Stimulated activated CD8-positive, alpha-beta memory T cell treated with anti-CD3 and anti-CD28 coated beads, Interleukin-4, amount 100 ng/mL, for 4 hours (primary cell): ENCODE measurements around the gene CRADD.
"Not testable (repeated sequence)": the region's sequence is repeated elsewhere in the genome, so short reads cannot be mapped to it uniquely, and the experiment has no call there.

Source experiments
- DNase-seq, 2 donors: peaks; one replicate each; pipeline ENCODE4 v3.0.0-alpha.2; 2020; ENCODE audit warnings: low read depth in 2 of 2, low spot score in 1 of 2

CRADD gene

GRCh38 chr12:93781961-93782360 lies 104.8 kb downstream of the CRADD start:
- DNase-seq, result not testable (repeated sequence)

- DNase-seq, result no peak
These were observed 105.7 kb downstream of the CRADD start for GRCh38 chr12:93782853-93783252.

GRCh38 chr12:93783832-93784231 lies 106.7 kb downstream of the CRADD start:
- DNase-seq, result no peak

GRCh38 chr12:93784339-93785086 lies 107.3 kb downstream of the CRADD start:
- no peak for DNase-seq

GRCh38 chr12:93785249-93786010 lies 108.3 kb downstream of the CRADD start:
- DNase-seq, result no peak

- no peak for DNase-seq
These were observed 109.7 kb downstream of the CRADD start for GRCh38 chr12:93786656-93787397.

GRCh38 chr12:93788853-93789252 lies 111.7 kb downstream of the CRADD start:
- DNase-seq, result no peak

- DNase-seq, result no peak
These were observed 112.6 kb downstream of the CRADD start for GRCh38 chr12:93789767-93790166.

GRCh38 chr12:93790472-93791152 lies 113.4 kb downstream of the CRADD start:
- DNase-seq, result no peak

- DNase-seq, result no peak
These were observed 115.8 kb downstream of the CRADD start for GRCh38 chr12:93793007-93793406.

GRCh38 chr12:93793983-93794382 lies 116.8 kb downstream of the CRADD start:
- DNase-seq, result no peak

GRCh38 chr12:93794738-93795137 lies 117.6 kb downstream of the CRADD start:
- DNase-seq, result no peak

- no peak for DNase-seq
These were observed 118.2 kb downstream of the CRADD start for GRCh38 chr12:93795352-93795751.

GRCh38 chr12:93796729-93797128 lies 119.6 kb downstream of the CRADD start:
- DNase-seq, result no peak

GRCh38 chr12:93798279-93799151 lies 121.3 kb downstream of the CRADD start:
- no peak for DNase-seq

GRCh38 chr12:93801666-93802065 lies 124.5 kb downstream of the CRADD start:
- DNase-seq, result not testable (repeated sequence)

- DNase-seq, result no peak
These were observed 125.1 kb downstream of the CRADD start for GRCh38 chr12:93802293-93802692.

GRCh38 chr12:93802698-93803423 lies 125.7 kb downstream of the CRADD start:
- no peak for DNase-seq

GRCh38 chr12:93803424-93803807 lies 126.2 kb downstream of the CRADD start:
- no peak for DNase-seq
